Measurements from ENCODE around the gene DKC1. TPM values are rescaled to one million over a fixed set of nuclear protein-coding genes. Genes with fewer than 3 reads are reported as not detected.

The DKC1 gene
- total RNA-seq, 1 experiment from 2014 or later: 160 TPM

DNA sequence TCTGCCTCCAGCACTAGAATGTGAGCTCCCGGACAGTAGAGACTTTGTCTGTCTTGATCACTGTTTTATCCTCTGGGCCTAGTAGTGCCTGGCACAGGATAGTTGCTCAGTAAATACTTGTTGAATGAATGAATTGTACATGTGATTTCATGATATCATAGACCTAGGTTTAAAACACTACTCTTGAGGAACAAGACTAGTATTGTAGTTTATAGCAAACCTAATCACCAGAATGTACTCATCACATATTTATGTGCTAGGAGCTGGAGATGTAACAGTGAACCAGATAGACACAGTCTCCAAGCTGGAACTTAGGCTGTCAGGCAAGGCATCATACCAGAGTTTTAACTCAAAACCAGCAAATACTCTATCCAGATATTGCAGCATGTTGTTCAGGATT, 35.2 kb upstream of the DKC1 start:
- Histone ChIP-seq H3K4me1 (ENCODE audit: insufficient read depth, low read length) (no peaks in the 10 kb centered on the region), H2BK15ac (ENCODE audit: low read depth, low read length) (no peak overlapping the region), H3K56ac (ENCODE audit: insufficient read length, low read depth, low read length) (no peak overlapping the region), H4K91ac (ENCODE audit: insufficient read length, low read depth, low read length) (no peak overlapping the region), H2AK5ac (ENCODE audit: insufficient read length, low read length) (no peak overlapping the region), H3T11ph (ENCODE audit: low read length) (no peak overlapping the region), H3K23me2 (ENCODE audit: insufficient read length, low read depth, low read length, poor library complexity, severe bottlenecking) (no peaks in the 10 kb centered on the region), H2BK12ac (ENCODE audit: insufficient read length, low read depth, low read length) (no peak overlapping the region), H3K79me2 (ENCODE audit: insufficient read depth, low read length) (no peaks in the 10 kb centered on the region), H2AFZ (ENCODE audit: low read length) (no peak overlapping the region), H3K9me3 (ENCODE audit: control insufficient read depth, low read depth, low read length) (peaks cover 64% of the 10 kb centered on the region), H4K20me1 (ENCODE audit: control insufficient read depth, insufficient read depth, insufficient read length) (no peaks in the 10 kb centered on the region), H3K79me1 (ENCODE audit: insufficient read depth, low read depth, low read length, poor library complexity, severe bottlenecking) (no peaks in the 10 kb centered on the region), H2BK5ac (ENCODE audit: insufficient read length, low read length) (no peak overlapping the region), H3K27ac (ENCODE audit: insufficient read length, low read depth, low read length) (no peak overlapping the region), H2BK20ac (ENCODE audit: low read depth, low read length, poor library complexity, severe bottlenecking) (no peak overlapping the region), H3K4me2 (ENCODE audit: insufficient read depth, insufficient read length, low read length) (no peak overlapping the region), H3K9ac (ENCODE audit: extremely low read depth, insufficient read length, low read length) (no peak overlapping the region), H4K8ac (replicated peaks; ENCODE audit: insufficient read length, low read depth, low read length) (no peak overlapping the region), H3K23ac (ENCODE audit: insufficient read length, low read depth, low read length) (no peak overlapping the region), H3K18ac (ENCODE audit: insufficient read length, low read depth, low read length) (no peak overlapping the region), H3K14ac (ENCODE audit: insufficient read depth, low read length) (no peak overlapping the region), H4K5ac (ENCODE audit: insufficient read length, low read depth, low read length) (no peak overlapping the region), H2BK120ac (ENCODE audit: low read depth, low read length, poor library complexity, severe bottlenecking) (no peak overlapping the region), H3K4ac (ENCODE audit: low read depth, low read length) (no peak overlapping the region), H3K27me3 (ENCODE audit: insufficient read depth, low read length) (no peaks in the 10 kb centered on the region)
- Mint-ChIP-seq H3K4me3 (no peak overlapping the region), H3K27ac (no peak overlapping the region), H3K9me3 (peaks cover 80 to 81% of the 10 kb centered on the region in 2 experiments), H3K27me3 (ENCODE audit: low read depth) (no peaks in the 10 kb centered on the region), H3K36me3 (ENCODE audit: insufficient read depth in 1 of 3, low read depth in 3 of 3) (peaks cover 0 to 2% (median 2%) of the 10 kb centered on the region in 3 experiments; a peak in 4 of 7 replicates), H3K4me1 (peaks cover 0 to 3% of the 10 kb centered on the region in 2 experiments; a peak in 1 of 4 replicates)
- WGBS (ENCODE audit: extremely low coverage, insufficient read length, low lambda C conversion rate): no CpG with 5 or more reads among the region's 1 CpG
- DNase-seq: no peak
- TF ChIP-seq, protein P1, sequence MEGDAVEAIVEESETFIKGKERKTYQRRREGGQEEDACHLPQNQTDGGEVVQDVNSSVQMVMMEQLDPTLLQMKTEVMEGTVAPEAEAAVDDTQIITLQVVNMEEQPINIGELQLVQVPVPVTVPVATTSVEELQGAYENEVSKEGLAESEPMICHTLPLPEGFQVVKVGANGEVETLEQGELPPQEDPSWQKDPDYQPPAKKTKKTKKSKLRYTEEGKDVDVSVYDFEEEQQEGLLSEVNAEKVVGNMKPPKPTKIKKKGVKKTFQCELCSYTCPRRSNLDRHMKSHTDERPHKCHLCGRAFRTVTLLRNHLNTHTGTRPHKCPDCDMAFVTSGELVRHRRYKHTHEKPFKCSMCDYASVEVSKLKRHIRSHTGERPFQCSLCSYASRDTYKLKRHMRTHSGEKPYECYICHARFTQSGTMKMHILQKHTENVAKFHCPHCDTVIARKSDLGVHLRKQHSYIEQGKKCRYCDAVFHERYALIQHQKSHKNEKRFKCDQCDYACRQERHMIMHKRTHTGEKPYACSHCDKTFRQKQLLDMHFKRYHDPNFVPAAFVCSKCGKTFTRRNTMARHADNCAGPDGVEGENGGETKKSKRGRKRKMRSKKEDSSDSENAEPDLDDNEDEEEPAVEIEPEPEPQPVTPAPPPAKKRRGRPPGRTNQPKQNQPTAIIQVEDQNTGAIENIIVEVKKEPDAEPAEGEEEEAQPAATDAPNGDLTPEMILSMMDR (conservative IDR thresholded peaks at IDR 0.05): no peak

All from H9 (cell line).